Stimulated activated CD4-positive, alpha-beta T cell treated with anti-CD3 and anti-CD28 coated beads, Interleukin-12 subunit alpha, Interleukin-12 subunit beta, amount 100 ng/mL, for 24 hours (primary cell): ENCODE measurements around the gene CES1.
"Not testable (repeated sequence)": the region's sequence is repeated elsewhere in the genome, so short reads cannot be mapped to it uniquely, and the experiment has no call there.

Experiments
- DNase-seq, 2 experiments: peaks; one replicate each; pipeline ENCODE4 v3.0.0-alpha.2; 2020; ENCODE audit warnings: low read depth in 2 of 2

Gene CES1

GRCh38 chr16:55830658-55831294 is 2.1 kb downstream of the CES1 start:
- no peak for DNase-seq

GRCh38 chr16:55829232-55829631 is 3.7 kb downstream of the CES1 start:
- DNase-seq: not testable (repeated sequence)

- DNase-seq: no peak
These were observed 4.2 kb downstream of the CES1 start for GRCh38 chr16:55828680-55829079.

- no peak for DNase-seq
These were observed 7.7 kb downstream of the CES1 start for GRCh38 chr16:55825115-55825728.

GRCh38 chr16:55824473-55825000 is 8.4 kb downstream of the CES1 start:
- DNase-seq: no peak

GRCh38 chr16:55822280-55822810 is 10.6 kb downstream of the CES1 start:
- DNase-seq: no peak

- DNase-seq: no peak
These were observed 11.7 kb downstream of the CES1 start for GRCh38 chr16:55821210-55821609.

GRCh38 chr16:55820615-55821014 is 12.3 kb downstream of the CES1 start:
- no peak for DNase-seq

- no peak for DNase-seq
These were observed 15.5 kb downstream of the CES1 start for GRCh38 chr16:55817236-55817912.

- DNase-seq: not testable (repeated sequence)
These were observed 16.7 kb downstream of the CES1 start for GRCh38 chr16:55816222-55816621.

GRCh38 chr16:55815320-55815719 is 17.6 kb downstream of the CES1 start:
- no peak for DNase-seq

GRCh38 chr16:55814174-55814573 is 18.7 kb downstream of the CES1 start:
- DNase-seq: not testable (repeated sequence)

- not testable (repeated sequence) for DNase-seq
These were observed 19.2 kb downstream of the CES1 start for GRCh38 chr16:55813730-55814129.

- DNase-seq: no peak
These were observed 19.9 kb downstream of the CES1 start for GRCh38 chr16:55812951-55813350.

- DNase-seq: no peak
These were observed 21.1 kb downstream of the CES1 start for GRCh38 chr16:55811811-55812210.

- DNase-seq: no peak
These were observed 22.4 kb downstream of the CES1 start for GRCh38 chr16:55810451-55810961.

- DNase-seq: no peak
These were observed 23.0 kb downstream of the CES1 start for GRCh38 chr16:55809851-55810250.

GRCh38 chr16:55809386-55809785 is 23.5 kb downstream of the CES1 start:
- no peak for DNase-seq

- not testable (repeated sequence) for DNase-seq
These were observed 24.6 kb downstream of the CES1 start for GRCh38 chr16:55808286-55808685.

GRCh38 chr16:55805104-55805503 is 27.8 kb downstream of the CES1 start:
- DNase-seq: not testable (repeated sequence)

GRCh38 chr16:55803681-55804080 is 29.2 kb downstream of the CES1 start:
- DNase-seq: not testable (repeated sequence)

- DNase-seq: not testable (repeated sequence)
These were observed 39.9 kb downstream of the CES1 start for GRCh38 chr16:55792934-55793374.
